GM23338 (cell line): ENCODE data around the gene ROR1. TPM values are rescaled to one million over a fixed set of nuclear protein-coding genes. Genes with fewer than 3 reads are reported as not detected.

ENCODE experiments used
- ATAC-seq: fragments of 200-7000 bp; cut with Tn5 transposase; 3 replicates; pipeline ENCODE4 v1.9.1; 2020
- DNase-seq: peaks from one replicate; pipeline ENCODE4 v3.0.0-alpha.2; 2015; ENCODE audit warnings: low spot score
- H2AFZ ChIP-seq: fragments of 200-600 bp; sonication (generic); 2 replicates; pipeline ENCODE4 v1.8.0; 2016; ENCODE audit warnings: antibody characterized with exemption, mild to moderate bottlenecking, moderate library complexity
- H3F3A ChIP-seq: fragments of 200-600 bp; sonication (generic); replicated peaks from 2 replicates; pipeline ENCODE4 v1.8.0; 2017; ENCODE audit warnings: antibody characterized with exemption, mixed run types, low read depth
- H3K27ac ChIP-seq: fragments of 200-600 bp; sonication (generic); 2 replicates; pipeline ENCODE4 v1.6.1; 2016; ENCODE audit warnings: low read depth
- H3K27me3 ChIP-seq: fragments of 200-600 bp; sonication (generic); 2 replicates; pipeline ENCODE4 v1.8.0; 2016; ENCODE audit warnings: mild to moderate bottlenecking, mixed run types, moderate library complexity; ENCODE audit not compliant: insufficient read depth
- H3K36me3 ChIP-seq: fragments of 200-600 bp; sonication (generic); 2 replicates; pipeline ENCODE4 v1.8.0; 2016; ENCODE audit warnings: mild to moderate bottlenecking; ENCODE audit not compliant: insufficient read depth
- H3K4me1 ChIP-seq: fragments of 200-600 bp; sonication (generic); 2 replicates; pipeline ENCODE4 v1.8.0; 2016; ENCODE audit warnings: mild to moderate bottlenecking, moderate library complexity; ENCODE audit not compliant: insufficient read depth
- H3K4me2 ChIP-seq: fragments of 200-600 bp; sonication (generic); 2 replicates; pipeline ENCODE4 v1.7.1; 2017; ENCODE audit warnings: mixed run types
- H3K4me3 ChIP-seq: fragments of 200-600 bp; sonication (generic); 2 replicates; pipeline ENCODE4 v1.6.1; 2016; ENCODE audit warnings: mixed run types
- H3K79me2 ChIP-seq: fragments of 200-600 bp; sonication (generic); replicated peaks from 2 replicates; pipeline ENCODE4 v1.8.0; 2017; ENCODE audit warnings: mild to moderate bottlenecking; ENCODE audit not compliant: insufficient read depth
- H3K9me2 ChIP-seq: fragments of 200-600 bp; sonication (generic); 2 replicates; pipeline ENCODE4 v1.8.0; 2017; ENCODE audit not compliant: insufficient read depth
- H4K20me1 ChIP-seq: fragments of 200-600 bp; sonication (generic); replicated peaks from 2 replicates; pipeline ENCODE4 v1.8.0; 2017; ENCODE audit warnings: mild to moderate bottlenecking; ENCODE audit not compliant: insufficient read depth
- H3K27ac Mint-ChIP-seq: 2 replicates; pipeline ENCODE4 v1.8.0; 2020; ENCODE audit warnings: inconsistent platforms, mild to moderate bottlenecking, moderate library complexity, mixed read lengths
- H3K27me3 Mint-ChIP-seq: 3 replicates; pipeline ENCODE4 v1.8.0; 2022; ENCODE audit warnings: low read depth, mild to moderate bottlenecking, moderate library complexity, mixed read lengths, inconsistent platforms; ENCODE audit not compliant: insufficient read depth, poor library complexity
- H3K36me3 Mint-ChIP-seq: 3 replicates; pipeline ENCODE4 v1.8.0; 2021; ENCODE audit warnings: low read depth, mild to moderate bottlenecking, inconsistent platforms, moderate library complexity, mixed read lengths
- H3K4me1 Mint-ChIP-seq: 3 replicates; pipeline ENCODE4 v1.8.0; 2020; ENCODE audit warnings: mild to moderate bottlenecking, inconsistent platforms, mixed read lengths
- H3K4me3 Mint-ChIP-seq: 3 replicates; pipeline ENCODE4 v1.8.0; 2021; ENCODE audit warnings: moderate library complexity, mild to moderate bottlenecking, inconsistent platforms, mixed read lengths
- H3K9me3 Mint-ChIP-seq: 3 replicates; pipeline ENCODE4 v1.8.0; 2020; ENCODE audit warnings: moderate library complexity, mild to moderate bottlenecking, inconsistent platforms, mixed read lengths
- CTCF ChIP-seq, 2 experiments: fragments of 200-600 bp in 1 of 2; sonication (generic) in 1 of 2; conservative IDR thresholded peaks; 2 replicates each; pipeline versions ENCODE4 v1.5.1 to v1.6.1; 2016 to 2017; ENCODE audit warnings: antibody characterized with exemption in 2 of 2, low read depth in 2 of 2, mild to moderate bottlenecking in 2 of 2, moderate library complexity in 1 of 2
- EZH2 ChIP-seq: fragments of 200-600 bp; sonication (generic); IDR thresholded peaks from one replicate; pipeline ENCODE4 v1.8.0; 2017; ENCODE audit warnings: antibody characterized with exemption, mild to moderate bottlenecking, low read depth; ENCODE audit not compliant: unreplicated experiment
- JUNB ChIP-seq: IDR thresholded peaks from one replicate; pipeline ENCODE4 v1.6.1; 2016; ENCODE audit warnings: antibody characterized with exemption; ENCODE audit not compliant: unreplicated experiment
- REST ChIP-seq: IDR thresholded peaks from one replicate; pipeline ENCODE4 v1.6.1; 2018; ENCODE audit warnings: antibody characterized with exemption; ENCODE audit not compliant: unreplicated experiment
- ZNF114 ChIP-seq: fragments of 250-450 bp; sonication (Bioruptor Pico); IDR thresholded peaks from 2 replicates; pipeline ENCODE4 v1.5.0; 2020; ENCODE audit warnings: mild to moderate bottlenecking, moderate library complexity
- ZNF331 ChIP-seq: fragments of 250-450 bp; sonication (Bioruptor Pico); IDR thresholded peaks from 2 replicates; pipeline ENCODE4 v1.5.0; 2020; ENCODE audit warnings: low read depth, mild to moderate bottlenecking, moderate library complexity
- polyA plus RNA-seq: library from polyadenylated mRNA; unstranded; fragments of >200 nt; fragmentation: Nextera tagmentation; extraction: Ambion mirVana; gene quantifications from 2 replicates; pipeline ENCODE4 v1.2.1, GENCODE V29; 2016
- total RNA-seq: library from RNA; depleted of rRNA; stranded (reverse); fragments of >200 nt; shearing (Covaris generic); gene quantifications from 2 replicates; pipeline ENCODE4 v1.2.3, GENCODE V29; 2014
- TF ChIP-seq, protein P1 (sequence below): fragments of 250-450 bp; sonication (Bioruptor Pico); IDR thresholded peaks from 2 replicates; pipeline ENCODE4 v1.5.0; 2020; ENCODE audit warnings: mild to moderate bottlenecking, moderate library complexity

ROR1 gene
- total and polyA plus RNA-seq, 2 experiments from 2014 or later: 59.7 to 96.0 TPM

DNA sequence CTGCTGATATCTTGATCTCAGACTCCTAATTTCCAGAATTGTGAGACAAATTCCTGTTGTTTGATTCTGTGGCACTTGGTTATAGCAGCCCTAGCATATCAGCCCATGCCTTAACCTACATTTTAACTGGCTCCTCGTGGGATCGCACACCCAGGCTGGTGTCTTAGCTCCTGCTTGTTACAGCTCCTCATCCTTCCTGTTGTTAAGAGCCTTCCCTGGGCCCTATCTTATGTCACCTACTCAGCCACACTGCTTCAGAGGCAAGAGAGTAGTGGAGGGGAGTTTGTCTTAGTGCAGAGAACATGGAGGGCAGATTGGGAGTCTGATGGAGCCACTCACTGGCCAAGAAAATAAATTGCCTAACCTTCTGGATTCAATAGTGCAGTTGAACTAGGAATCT lies 131.0 kb downstream of the ROR1 start:
- H3K79me2 ChIP-seq: peaks cover 94% of the 10 kb centered on the region
- H3K4me2 ChIP-seq: no peak overlapping the region
- DNase-seq (no peak), ATAC-seq (peak; percentile 16)
- H2AFZ ChIP-seq: no peak overlapping the region
- no peaks in the 10 kb centered on the region for H3K36me3 ChIP-seq
- H3K4me1 Mint-ChIP-seq: peaks cover 70% of the 10 kb centered on the region
- TF ChIP-seq EZH2 (no peak), CTCF (conservative IDR thresholded peaks at IDR 0.05; ENCODE audit: low read depth in 2 of 2) (peak in 1 of 2 experiments; percentile 32; a peak in 2 of 4 replicates)
- H3K4me3 ChIP-seq: no peak overlapping the region
- peak overlapping the region; percentile 87 for H3K27ac Mint-ChIP-seq
- H3K27me3 Mint-ChIP-seq: peaks cover 5% of the 10 kb centered on the region
- H3K4me1 ChIP-seq: peaks cover 64% of the 10 kb centered on the region
- no peaks in the 10 kb centered on the region; the same call in none of the 2 replicates for H4K20me1 ChIP-seq
- H3K4me3 Mint-ChIP-seq: no peak overlapping the region
- no peaks in the 10 kb centered on the region for H3K27me3 ChIP-seq
- no peaks in the 10 kb centered on the region for H3K9me3 Mint-ChIP-seq
- no peaks in the 10 kb centered on the region for H3K9me2 ChIP-seq
- H3K36me3 Mint-ChIP-seq: no peaks in the 10 kb centered on the region
- H3K27ac ChIP-seq: peak overlapping the region; percentile 77
- H3F3A ChIP-seq: no peaks in the 10 kb centered on the region; the same call in 1 of the 2 replicates

GRCh38 chr1:63906047-63906704 lies 132.4 kb downstream of the ROR1 start:
- Mint-ChIP-seq H3K9me3 (no peaks in the 10 kb centered on the region), H3K27ac (peak overlapping the region; percentile 57)
- H3K27ac ChIP-seq: peak overlapping the region; percentile 88; the same call in 1 of the 2 replicates

More at GRCh38 chr1:63906047-63906704, 132.4 kb downstream of the ROR1 start:
- Histone ChIP-seq H4K20me1 (no peaks in the 10 kb centered on the region; the same call in none of the 2 replicates), H3K36me3 (no peaks in the 10 kb centered on the region), H3K79me2 (peaks cover 94% of the 10 kb centered on the region), H3K4me2 (peak overlapping the region; percentile 35), H3K27me3 (no peaks in the 10 kb centered on the region), H3K4me1 (peaks cover 66% of the 10 kb centered on the region), H2AFZ (no peak overlapping the region), H3F3A (no peaks in the 10 kb centered on the region; the same call in 1 of the 2 replicates), H3K4me3 (no peak overlapping the region), H3K9me2 (no peaks in the 10 kb centered on the region)
- peak overlapping the region; percentile 0 for H3K4me3 Mint-ChIP-seq
- peaks cover 5% of the 10 kb centered on the region for H3K27me3 Mint-ChIP-seq
- TF ChIP-seq, protein P1, sequence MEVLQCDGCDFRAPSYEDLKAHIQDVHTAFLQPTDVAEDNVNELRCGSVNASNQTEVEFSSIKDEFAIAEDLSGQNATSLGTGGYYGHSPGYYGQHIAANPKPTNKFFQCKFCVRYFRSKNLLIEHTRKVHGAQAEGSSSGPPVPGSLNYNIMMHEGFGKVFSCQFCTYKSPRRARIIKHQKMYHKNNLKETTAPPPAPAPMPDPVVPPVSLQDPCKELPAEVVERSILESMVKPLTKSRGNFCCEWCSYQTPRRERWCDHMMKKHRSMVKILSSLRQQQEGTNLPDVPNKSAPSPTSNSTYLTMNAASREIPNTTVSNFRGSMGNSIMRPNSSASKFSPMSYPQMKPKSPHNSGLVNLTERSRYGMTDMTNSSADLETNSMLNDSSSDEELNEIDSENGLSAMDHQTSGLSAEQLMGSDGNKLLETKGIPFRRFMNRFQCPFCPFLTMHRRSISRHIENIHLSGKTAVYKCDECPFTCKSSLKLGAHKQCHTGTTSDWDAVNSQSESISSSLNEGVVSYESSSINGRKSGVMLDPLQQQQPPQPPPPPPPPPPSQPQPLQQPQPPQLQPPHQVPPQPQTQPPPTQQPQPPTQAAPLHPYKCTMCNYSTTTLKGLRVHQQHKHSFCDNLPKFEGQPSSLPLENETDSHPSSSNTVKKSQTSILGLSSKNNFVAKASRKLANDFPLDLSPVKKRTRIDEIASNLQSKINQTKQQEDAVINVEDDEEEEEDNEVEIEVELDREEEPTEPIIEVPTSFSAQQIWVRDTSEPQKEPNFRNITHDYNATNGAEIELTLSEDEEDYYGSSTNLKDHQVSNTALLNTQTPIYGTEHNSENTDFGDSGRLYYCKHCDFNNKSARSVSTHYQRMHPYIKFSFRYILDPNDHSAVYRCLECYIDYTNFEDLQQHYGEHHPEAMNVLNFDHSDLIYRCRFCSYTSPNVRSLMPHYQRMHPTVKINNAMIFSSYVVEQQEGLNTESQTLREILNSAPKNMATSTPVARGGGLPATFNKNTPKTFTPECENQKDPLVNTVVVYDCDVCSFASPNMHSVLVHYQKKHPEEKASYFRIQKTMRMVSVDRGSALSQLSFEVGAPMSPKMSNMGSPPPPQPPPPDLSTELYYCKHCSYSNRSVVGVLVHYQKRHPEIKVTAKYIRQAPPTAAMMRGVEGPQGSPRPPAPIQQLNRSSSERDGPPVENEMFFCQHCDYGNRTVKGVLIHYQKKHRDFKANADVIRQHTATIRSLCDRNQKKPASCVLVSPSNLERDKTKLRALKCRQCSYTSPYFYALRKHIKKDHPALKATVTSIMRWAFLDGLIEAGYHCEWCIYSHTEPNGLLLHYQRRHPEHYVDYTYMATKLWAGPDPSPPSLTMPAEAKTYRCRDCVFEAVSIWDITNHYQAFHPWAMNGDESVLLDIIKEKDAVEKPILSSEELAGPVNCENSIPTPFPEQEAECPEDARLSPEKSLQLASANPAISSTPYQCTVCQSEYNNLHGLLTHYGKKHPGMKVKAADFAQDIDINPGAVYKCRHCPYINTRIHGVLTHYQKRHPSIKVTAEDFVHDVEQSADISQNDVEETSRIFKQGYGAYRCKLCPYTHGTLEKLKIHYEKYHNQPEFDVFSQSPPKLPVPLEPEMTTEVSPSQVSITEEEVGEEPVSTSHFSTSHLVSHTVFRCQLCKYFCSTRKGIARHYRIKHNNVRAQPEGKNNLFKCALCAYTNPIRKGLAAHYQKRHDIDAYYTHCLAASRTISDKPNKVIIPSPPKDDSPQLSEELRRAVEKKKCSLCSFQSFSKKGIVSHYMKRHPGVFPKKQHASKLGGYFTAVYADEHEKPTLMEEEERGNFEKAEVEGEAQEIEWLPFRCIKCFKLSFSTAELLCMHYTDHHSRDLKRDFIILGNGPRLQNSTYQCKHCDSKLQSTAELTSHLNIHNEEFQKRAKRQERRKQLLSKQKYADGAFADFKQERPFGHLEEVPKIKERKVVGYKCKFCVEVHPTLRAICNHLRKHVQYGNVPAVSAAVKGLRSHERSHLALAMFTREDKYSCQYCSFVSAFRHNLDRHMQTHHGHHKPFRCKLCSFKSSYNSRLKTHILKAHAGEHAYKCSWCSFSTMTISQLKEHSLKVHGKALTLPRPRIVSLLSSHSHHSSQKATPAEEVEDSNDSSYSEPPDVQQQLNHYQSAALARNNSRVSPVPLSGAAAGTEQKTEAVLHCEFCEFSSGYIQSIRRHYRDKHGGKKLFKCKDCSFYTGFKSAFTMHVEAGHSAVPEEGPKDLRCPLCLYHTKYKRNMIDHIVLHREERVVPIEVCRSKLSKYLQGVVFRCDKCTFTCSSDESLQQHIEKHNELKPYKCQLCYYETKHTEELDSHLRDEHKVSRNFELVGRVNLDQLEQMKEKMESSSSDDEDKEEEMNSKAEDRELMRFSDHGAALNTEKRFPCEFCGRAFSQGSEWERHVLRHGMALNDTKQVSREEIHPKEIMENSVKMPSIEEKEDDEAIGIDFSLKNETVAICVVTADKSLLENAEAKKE: no peak
- no peak for TF ChIP-seq EZH2
- TF ChIP-seq JUNB: no peak
- no peak for TF ChIP-seq ZNF114 (CRISPR knock-in tag)
- TF ChIP-seq ZNF331 (CRISPR knock-in tag): 0 out of 2 replicates have a peak, but pooled peaks have one; percentile 2
- no peak for TF ChIP-seq REST
- no peaks in the 10 kb centered on the region for H3K36me3 Mint-ChIP-seq
- peaks cover 81% of the 10 kb centered on the region for H3K4me1 Mint-ChIP-seq
- peak; percentile 60 for ATAC-seq
- DNase-seq: peak; percentile 49
